Measurements from ENCODE around the gene ADPRH.

The ADPRH gene

DNA sequence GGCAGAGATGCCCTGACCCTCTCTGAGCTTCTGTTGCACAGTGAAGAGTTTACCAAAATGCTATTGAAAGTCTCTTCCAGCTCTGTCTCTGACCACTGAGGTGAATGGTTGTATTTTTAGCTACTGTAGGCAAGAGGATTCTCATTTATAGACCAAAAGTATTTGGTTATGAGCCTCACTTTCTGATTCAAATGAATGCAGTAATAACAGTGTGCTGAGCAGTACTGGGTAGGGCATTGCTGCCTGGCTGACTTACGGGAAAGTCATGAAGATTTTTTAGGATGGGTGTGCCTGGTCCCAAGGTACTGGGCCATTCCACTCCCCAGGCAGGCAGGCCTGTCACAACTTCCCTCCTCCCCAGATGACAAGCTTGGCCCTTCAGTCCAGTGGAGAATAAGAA lies 33.9 kb downstream of the ADPRH start:
- TF ChIP-seq, protein P1, sequence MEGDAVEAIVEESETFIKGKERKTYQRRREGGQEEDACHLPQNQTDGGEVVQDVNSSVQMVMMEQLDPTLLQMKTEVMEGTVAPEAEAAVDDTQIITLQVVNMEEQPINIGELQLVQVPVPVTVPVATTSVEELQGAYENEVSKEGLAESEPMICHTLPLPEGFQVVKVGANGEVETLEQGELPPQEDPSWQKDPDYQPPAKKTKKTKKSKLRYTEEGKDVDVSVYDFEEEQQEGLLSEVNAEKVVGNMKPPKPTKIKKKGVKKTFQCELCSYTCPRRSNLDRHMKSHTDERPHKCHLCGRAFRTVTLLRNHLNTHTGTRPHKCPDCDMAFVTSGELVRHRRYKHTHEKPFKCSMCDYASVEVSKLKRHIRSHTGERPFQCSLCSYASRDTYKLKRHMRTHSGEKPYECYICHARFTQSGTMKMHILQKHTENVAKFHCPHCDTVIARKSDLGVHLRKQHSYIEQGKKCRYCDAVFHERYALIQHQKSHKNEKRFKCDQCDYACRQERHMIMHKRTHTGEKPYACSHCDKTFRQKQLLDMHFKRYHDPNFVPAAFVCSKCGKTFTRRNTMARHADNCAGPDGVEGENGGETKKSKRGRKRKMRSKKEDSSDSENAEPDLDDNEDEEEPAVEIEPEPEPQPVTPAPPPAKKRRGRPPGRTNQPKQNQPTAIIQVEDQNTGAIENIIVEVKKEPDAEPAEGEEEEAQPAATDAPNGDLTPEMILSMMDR (IDR thresholded peaks at IDR 0.05; ENCODE audit: low read depth, low read length, missing control alignments), result no peak
- no peak overlapping the region for H3K4me3 ChIP-seq (ENCODE audit: low read depth, low read length)
- no peak for DNase-seq (ENCODE audit: low read depth)

DNA sequence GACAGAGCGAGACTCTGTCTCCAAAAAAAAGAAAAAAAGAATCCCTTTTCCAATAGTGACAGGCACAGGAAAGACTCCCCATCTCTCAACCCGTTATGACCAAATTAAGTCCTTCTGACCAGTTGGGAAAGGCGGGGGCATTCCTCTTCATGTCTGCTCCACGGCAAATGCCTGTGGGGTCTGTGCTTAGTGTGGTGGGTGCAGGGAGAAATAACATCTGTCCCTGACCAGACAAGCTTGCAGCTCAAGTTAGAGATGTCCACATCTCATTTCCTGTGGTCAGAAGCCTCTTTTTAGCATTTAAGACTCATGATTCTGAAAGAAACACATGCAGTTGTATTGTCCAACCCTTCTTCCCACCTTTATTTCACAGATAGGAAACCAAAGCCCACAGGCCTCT lies 34.6 kb downstream of the ADPRH start:
- DNase-seq (ENCODE audit: low read depth), result no peak
- no peak overlapping the region for H3K4me3 ChIP-seq (ENCODE audit: low read depth, low read length)
- TF ChIP-seq, protein P1 (IDR thresholded peaks at IDR 0.05; ENCODE audit: low read depth, low read length, missing control alignments), result no peak

DNA sequence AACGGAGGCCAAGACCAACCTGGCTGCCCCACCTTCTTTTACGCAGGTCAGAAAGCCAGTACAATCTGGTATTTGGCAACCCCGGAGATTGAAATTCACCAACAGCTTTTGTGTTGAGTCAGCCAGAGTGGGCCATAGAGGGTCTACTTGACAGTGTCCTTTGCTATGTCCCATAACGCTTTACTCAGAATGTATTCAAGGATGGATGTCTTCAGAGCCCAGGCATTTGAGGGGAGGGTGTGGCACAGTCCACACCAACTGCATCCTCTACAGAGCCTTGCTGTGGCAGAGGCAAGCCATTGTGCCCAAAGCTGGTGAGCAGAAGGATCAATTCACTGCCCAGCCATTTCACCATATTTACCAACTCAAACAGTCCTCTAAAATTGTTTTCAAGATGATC lies 36.8 kb downstream of the ADPRH start:
- TF ChIP-seq, protein P1 (IDR thresholded peaks at IDR 0.05; ENCODE audit: low read depth, low read length, missing control alignments), result no peak
- H3K4me3 ChIP-seq (ENCODE audit: low read depth, low read length), result no peak overlapping the region
- no peak for DNase-seq (ENCODE audit: low read depth)

DNA sequence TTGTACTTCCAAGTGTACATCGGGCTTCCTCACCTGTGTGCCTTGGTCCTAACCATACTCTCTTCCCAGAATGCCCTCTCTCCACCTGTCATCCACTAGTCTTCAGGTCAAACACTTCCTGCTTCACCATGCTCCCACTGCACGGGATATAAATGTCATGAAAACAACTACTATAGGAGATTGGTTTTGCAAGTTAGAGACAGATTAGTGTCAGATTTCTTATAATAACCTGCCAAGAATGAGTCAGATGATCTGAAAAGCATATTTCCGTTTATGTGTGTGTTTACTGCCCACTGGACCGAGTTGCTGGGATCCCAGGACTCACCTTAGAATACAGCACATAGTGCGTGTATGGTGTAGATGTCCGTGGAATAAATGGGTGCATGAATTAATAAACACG lies 39.8 kb downstream of the ADPRH start:
- no peak for DNase-seq (ENCODE audit: low read depth)
- TF ChIP-seq, protein P1 (IDR thresholded peaks at IDR 0.05; ENCODE audit: low read depth, low read length, missing control alignments), result no peak
- H3K4me3 ChIP-seq (ENCODE audit: low read depth, low read length), result no peak overlapping the region; the same call in 1 of the 2 replicates

DNA sequence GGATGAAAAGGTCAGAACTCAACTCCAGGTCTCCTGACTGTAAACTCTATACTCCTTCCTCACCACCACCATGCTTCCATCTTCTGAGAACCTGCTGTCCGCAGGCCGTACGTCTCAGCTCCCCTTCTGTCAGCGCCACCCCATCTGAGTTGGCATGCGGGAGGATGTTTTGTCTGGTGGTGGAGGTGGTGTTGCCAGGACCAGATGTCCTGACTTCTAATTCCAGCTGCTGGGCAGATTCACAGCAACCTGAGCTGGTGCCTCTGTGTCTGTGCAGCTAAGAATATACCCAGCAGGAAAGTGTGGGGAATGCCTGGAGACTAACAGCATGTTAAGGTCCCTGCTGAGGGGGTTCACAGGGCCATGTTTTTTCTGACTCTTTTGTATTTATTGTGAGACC lies 41.6 kb downstream of the ADPRH start:
- no peak overlapping the region for H3K4me3 ChIP-seq (ENCODE audit: low read depth, low read length)
- TF ChIP-seq, protein P1 (IDR thresholded peaks at IDR 0.05; ENCODE audit: low read depth, low read length, missing control alignments), result no peak
- no peak for DNase-seq (ENCODE audit: low read depth)

DNA sequence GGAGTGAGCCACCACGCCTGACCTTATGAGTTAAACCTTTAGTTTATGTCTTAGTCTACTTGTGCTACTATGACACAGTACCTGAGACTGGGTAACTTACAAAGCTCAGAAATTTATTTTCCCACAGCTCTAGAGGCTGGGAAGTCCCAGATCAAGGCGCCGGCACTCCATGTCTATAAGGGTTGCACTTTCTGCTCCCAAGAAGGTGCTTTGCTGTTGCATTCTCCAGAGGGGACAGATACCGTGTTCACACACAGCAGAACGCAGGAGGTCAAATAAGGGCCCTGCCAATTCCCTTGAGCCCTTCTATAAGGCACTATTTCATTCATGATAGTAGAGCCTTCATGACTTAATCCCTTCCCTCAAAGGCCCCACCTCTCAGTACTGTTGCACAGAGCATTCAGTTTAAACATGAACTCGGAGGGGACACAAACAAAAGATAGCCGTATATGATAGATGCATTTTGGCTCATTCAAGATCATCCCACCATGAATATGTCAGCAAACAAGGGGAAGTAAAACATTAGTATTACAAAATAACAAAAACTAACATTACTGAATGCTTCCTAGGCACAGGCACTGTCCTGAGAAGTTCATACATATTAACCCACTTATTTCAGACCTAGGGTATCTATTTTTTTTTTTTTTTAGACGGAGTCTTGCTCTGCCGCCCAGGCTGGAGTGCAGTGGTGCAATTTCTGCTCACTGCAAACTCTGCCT lies 44.9 kb downstream of the ADPRH start:
- H3K4me3 ChIP-seq (ENCODE audit: low read depth, low read length), result no peak overlapping the region
- TF ChIP-seq, protein P1 (IDR thresholded peaks at IDR 0.05; ENCODE audit: low read depth, low read length, missing control alignments), result no peak
- no peak for DNase-seq (ENCODE audit: low read depth)

Data from GM12864 (cell line).